Measurements from ENCODE around the gene CRLF1. TPM values are rescaled to one million over a fixed set of nuclear protein-coding genes. Genes with fewer than 3 reads are reported as not detected.

CRLF1 gene
- 10 to 100 TPM in 1 of 4 donors, 1 to 10 TPM in 2, not detected in 1; 2.0 to 22.3 (median 6.5) TPM for polyA plus RNA-seq
- long read RNA-seq, donor 1, partial matches to known transcripts: 1,115 of 1,896 reads
- long read RNA-seq, donor 1, other reads (novel, unspliced or antisense): 781 of 1,896 reads
- long read RNA-seq, donor 2: 0 reads
- long read RNA-seq, donor 3, partial matches to known transcripts: 8 of 8 reads
- long read RNA-seq, donor 3, other reads (novel, unspliced or antisense): 0 of 8 reads
- long read RNA-seq, donor 4: 0 reads
- long read RNA-seq, donor 5: 0 reads
- long read RNA-seq, donor 6: 0 reads
- long read RNA-seq, donor 7, partial matches to known transcripts: 77 of 189 reads
- long read RNA-seq, donor 7, other reads (novel, unspliced or antisense): 112 of 189 reads
- long read RNA-seq, donor 8: 0 reads
- long read RNA-seq, donor 9: 0 reads
- long read RNA-seq, donor 10, partial matches to known transcripts: 22 of 80 reads
- long read RNA-seq, donor 10, other reads (novel, unspliced or antisense): 57 of 80 reads

- peaks cover 0 to 11% (median 0%) of the 10 kb centered on the region in 3 donors for H3K4me1 ChIP-seq (ENCODE audit: control insufficient read depth in 3 of 3, insufficient read depth in 2 of 3, low read depth in 1 of 3, low read length in 2 of 3)
- WGBS, 3 donors: 0 to 2% (median 1%) methylated on average over 9 to 116 of the region's 116 CpGs
- DNase-seq: no peak
- H3K27ac ChIP-seq (ENCODE audit: low read depth in 1 of 3, low read length in 2 of 3): no peak within 1 kb of the TSS
- no peak for FAIRE-seq
- peak within 1 kb of the TSS in 2 of 3 donors; percentile 9 to 33 for H3K4me3 ChIP-seq (ENCODE audit: low read depth in 1 of 3, low read length in 3 of 3)
- peaks cover 0 to 2% of the 10 kb centered on the region in 2 donors for H3K9me3 ChIP-seq (ENCODE audit: control insufficient read depth in 2 of 2, insufficient read depth in 1 of 2, low read depth in 1 of 2, low read length in 1 of 2)
- no peaks in the 10 kb centered on the region for H3K36me3 ChIP-seq (ENCODE audit: control insufficient read depth in 3 of 3, insufficient read depth in 2 of 3, low read depth in 1 of 3, low read length in 3 of 3)
- peaks cover 49 to 90% (median 67%) of the 10 kb centered on the region in 3 donors for H3K27me3 ChIP-seq (ENCODE audit: control insufficient read depth in 3 of 3, insufficient read depth in 3 of 3, low read length in 3 of 3)
Observed at GRCh38 chr19:18606281-18607225, at the start of gene CRLF1. CRLF1 (minus strand) TSS chr19:18606799; CDS start chr19:18606656, 143 bp downstream.

- no peaks in the 10 kb centered on the region for H3K9me3 ChIP-seq (ENCODE audit: control insufficient read depth in 2 of 2, insufficient read depth in 1 of 2, low read depth in 1 of 2, low read length in 1 of 2)
- WGBS, 3 donors: 92 to 95% (median 92%) methylated on average over 13 of the region's 13 CpGs
- no peak for DNase-seq
- peaks cover 0 to 8% (median 0%) of the 10 kb centered on the region in 3 donors for H3K4me1 ChIP-seq (ENCODE audit: control insufficient read depth in 3 of 3, insufficient read depth in 2 of 3, low read depth in 1 of 3, low read length in 2 of 3)
- H3K4me3 ChIP-seq (ENCODE audit: low read depth in 1 of 3, low read length in 3 of 3): no peak overlapping the region
- peaks cover 0 to 2% (median 0%) of the 10 kb centered on the region in 3 donors for H3K27me3 ChIP-seq (ENCODE audit: control insufficient read depth in 3 of 3, insufficient read depth in 3 of 3, low read length in 3 of 3)
- H3K36me3 ChIP-seq (ENCODE audit: control insufficient read depth in 3 of 3, insufficient read depth in 2 of 3, low read depth in 1 of 3, low read length in 3 of 3): peaks cover 0 to 27% (median 0%) of the 10 kb centered on the region in 3 donors
- H3K27ac ChIP-seq (ENCODE audit: low read depth in 1 of 3, low read length in 2 of 3): no peak overlapping the region
- no peak for FAIRE-seq
Observed at GRCh38 chr19:18655173-18655844, 48.7 kb upstream of the CRLF1 start.

- 94 to 98% (median 95%) methylated on average over 7 of the region's 7 CpGs for whole genome bisulfite sequencing, 3 donors
Observed at GRCh38 chr19:18654469-18654868, 47.9 kb upstream of the CRLF1 start.

GRCh38 chr19:18653853-18654252 lies 47.3 kb upstream of the CRLF1 start:
- Histone ChIP-seq H3K27me3 (ENCODE audit: control insufficient read depth in 3 of 3, insufficient read depth in 3 of 3, low read length in 3 of 3) (no peaks in the 10 kb centered on the region), H3K4me1 (ENCODE audit: control insufficient read depth in 3 of 3, insufficient read depth in 2 of 3, low read depth in 1 of 3, low read length in 2 of 3) (peaks cover 0 to 21% (median 0%) of the 10 kb centered on the region in 3 donors), H3K27ac (ENCODE audit: low read depth in 1 of 3, low read length in 2 of 3) (no peak overlapping the region), H3K4me3 (ENCODE audit: low read depth in 1 of 3, low read length in 3 of 3) (no peak overlapping the region), H3K36me3 (ENCODE audit: control insufficient read depth in 3 of 3, insufficient read depth in 2 of 3, low read depth in 1 of 3, low read length in 3 of 3) (peaks cover 0 to 34% (median 0%) of the 10 kb centered on the region in 3 donors), H3K9me3 (ENCODE audit: control insufficient read depth in 2 of 2, insufficient read depth in 1 of 2, low read depth in 1 of 2, low read length in 1 of 2) (no peaks in the 10 kb centered on the region)
- DNase-seq: no peak
- WGBS, 3 donors: 100% methylated on average over 1 of the region's 1 CpG
- FAIRE-seq: no peak

More at GRCh38 chr19:18654469-18654868, 47.9 kb upstream of the CRLF1 start:
- Histone ChIP-seq H3K9me3 (ENCODE audit: control insufficient read depth in 2 of 2, insufficient read depth in 1 of 2, low read depth in 1 of 2, low read length in 1 of 2) (no peaks in the 10 kb centered on the region), H3K27ac (ENCODE audit: low read depth in 1 of 3, low read length in 2 of 3) (no peak overlapping the region), H3K4me3 (ENCODE audit: low read depth in 1 of 3, low read length in 3 of 3) (no peak overlapping the region), H3K4me1 (ENCODE audit: control insufficient read depth in 3 of 3, insufficient read depth in 2 of 3, low read depth in 1 of 3, low read length in 2 of 3) (peaks cover 0 to 15% (median 0%) of the 10 kb centered on the region in 3 donors), H3K36me3 (ENCODE audit: control insufficient read depth in 3 of 3, insufficient read depth in 2 of 3, low read depth in 1 of 3, low read length in 3 of 3) (peaks cover 0 to 30% (median 0%) of the 10 kb centered on the region in 3 donors), H3K27me3 (ENCODE audit: control insufficient read depth in 3 of 3, insufficient read depth in 3 of 3, low read length in 3 of 3) (no peaks in the 10 kb centered on the region)
- DNase-seq: no peak
- FAIRE-seq: no peak

GRCh38 chr19:18651733-18652132 lies 45.1 kb upstream of the CRLF1 start:
- no peak for FAIRE-seq
- no peaks in the 10 kb centered on the region for H3K9me3 ChIP-seq (ENCODE audit: control insufficient read depth in 2 of 2, insufficient read depth in 1 of 2, low read depth in 1 of 2, low read length in 1 of 2)
- H3K36me3 ChIP-seq (ENCODE audit: control insufficient read depth in 3 of 3, insufficient read depth in 2 of 3, low read depth in 1 of 3, low read length in 3 of 3): peaks cover 0 to 42% (median 0%) of the 10 kb centered on the region in 3 donors
- no peak for DNase-seq
- no peak overlapping the region for H3K4me3 ChIP-seq (ENCODE audit: low read depth in 1 of 3, low read length in 3 of 3)
- WGBS, 3 donors: 87 to 94% (median 89%) methylated on average over 6 of the region's 6 CpGs
- peak overlapping the region in 1 of 3 donors; percentile 93 for H3K27ac ChIP-seq (ENCODE audit: low read depth in 1 of 3, low read length in 2 of 3)
- H3K4me1 ChIP-seq (ENCODE audit: control insufficient read depth in 3 of 3, insufficient read depth in 2 of 3, low read depth in 1 of 3, low read length in 2 of 3): peaks cover 0 to 21% (median 0%) of the 10 kb centered on the region in 3 donors
- H3K27me3 ChIP-seq (ENCODE audit: control insufficient read depth in 3 of 3, insufficient read depth in 3 of 3, low read length in 3 of 3): no peaks in the 10 kb centered on the region

GRCh38 chr19:18651300-18651699 lies 44.7 kb upstream of the CRLF1 start:
- Histone ChIP-seq H3K9me3 (ENCODE audit: control insufficient read depth in 2 of 2, insufficient read depth in 1 of 2, low read depth in 1 of 2, low read length in 1 of 2) (no peaks in the 10 kb centered on the region), H3K27ac (ENCODE audit: low read depth in 1 of 3, low read length in 2 of 3) (peak overlapping the region in 1 of 3 donors; percentile 93), H3K4me1 (ENCODE audit: control insufficient read depth in 3 of 3, insufficient read depth in 2 of 3, low read depth in 1 of 3, low read length in 2 of 3) (peaks cover 0 to 21% (median 0%) of the 10 kb centered on the region in 3 donors), H3K27me3 (ENCODE audit: control insufficient read depth in 3 of 3, insufficient read depth in 3 of 3, low read length in 3 of 3) (no peaks in the 10 kb centered on the region), H3K4me3 (ENCODE audit: low read depth in 1 of 3, low read length in 3 of 3) (no peak overlapping the region), H3K36me3 (ENCODE audit: control insufficient read depth in 3 of 3, insufficient read depth in 2 of 3, low read depth in 1 of 3, low read length in 3 of 3) (peaks cover 0 to 41% (median 0%) of the 10 kb centered on the region in 3 donors)
- DNase-seq (no peak), FAIRE-seq (no peak)
- WGBS, 3 donors: 83 to 100% (median 94%) methylated on average over 1 of the region's 1 CpG

GRCh38 chr19:18650468-18651041 lies 44.0 kb upstream of the CRLF1 start:
- peak overlapping the region in 1 of 3 donors; percentile 93 for H3K27ac ChIP-seq (ENCODE audit: low read depth in 1 of 3, low read length in 2 of 3)
- peaks cover 0 to 38% (median 0%) of the 10 kb centered on the region in 3 donors for H3K36me3 ChIP-seq (ENCODE audit: control insufficient read depth in 3 of 3, insufficient read depth in 2 of 3, low read depth in 1 of 3, low read length in 3 of 3)

More at GRCh38 chr19:18650468-18651041, 44.0 kb upstream of the CRLF1 start:
- no peak for DNase-seq
- FAIRE-seq: no peak
- WGBS, 3 donors: 52 to 79% (median 77%) methylated on average over 31 to 34 of the region's 34 CpGs
- Histone ChIP-seq H3K27me3 (ENCODE audit: control insufficient read depth in 3 of 3, insufficient read depth in 3 of 3, low read length in 3 of 3) (no peaks in the 10 kb centered on the region), H3K9me3 (ENCODE audit: control insufficient read depth in 2 of 2, insufficient read depth in 1 of 2, low read depth in 1 of 2, low read length in 1 of 2) (no peaks in the 10 kb centered on the region), H3K4me3 (ENCODE audit: low read depth in 1 of 3, low read length in 3 of 3) (no peak overlapping the region), H3K4me1 (ENCODE audit: control insufficient read depth in 3 of 3, insufficient read depth in 2 of 3, low read depth in 1 of 3, low read length in 2 of 3) (peaks cover 0 to 21% (median 0%) of the 10 kb centered on the region in 3 donors)

All from small intestine (tissue), 16 donors.